Sigmoid colon (tissue), 4 donors: ENCODE data around the gene FTCD.

Experiments
- POLR2A ChIP-seq, 2 donors: fragments of 450-650 bp; IDR thresholded peaks; one replicate each; pipeline ENCODE4 v1.6.1; 2016; ENCODE audit warnings: antibody characterized with exemption in 2 of 2, mild to moderate bottlenecking in 2 of 2, moderate library complexity in 2 of 2
- POLR2AphosphoS5 ChIP-seq, 4 donors: sonication (generic); formaldehyde crosslinking; IDR thresholded peaks; one replicate each; pipeline ENCODE4 v1.6.1; 2017; ENCODE audit warnings: antibody characterized with exemption in 4 of 4

DNA sequence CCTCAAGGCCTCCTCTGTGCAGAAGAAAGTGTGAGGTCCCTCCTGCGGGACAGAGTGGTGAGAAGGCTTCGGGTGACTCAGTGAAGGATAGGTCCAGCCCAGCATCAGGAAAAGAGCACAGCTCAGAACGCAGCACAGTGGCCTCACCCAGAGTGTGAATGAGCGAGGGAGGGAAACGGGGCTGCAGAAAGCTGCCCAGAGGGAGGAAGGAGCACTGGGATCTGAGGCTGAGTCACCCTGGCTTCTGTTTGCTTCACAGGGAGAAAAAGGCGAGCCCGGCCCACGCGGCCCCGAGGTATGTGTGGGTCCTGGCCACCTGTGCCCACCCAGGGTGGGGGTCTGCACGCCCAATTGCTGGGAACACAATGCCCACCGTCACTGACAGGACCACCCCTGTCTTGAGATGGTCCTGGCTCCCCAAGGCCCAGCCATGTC is 33.1 kb downstream of the FTCD start:
- TF ChIP-seq POLR2A (IDR thresholded peaks at IDR 0.05) (no peak), POLR2AphosphoS5 (IDR thresholded peaks at IDR 0.05) (peak in 1 of 4 donors; percentile 5)
